CD4-positive, alpha-beta T cell treated with Interleukin-6 at 100 ng/mL for 8 hours (primary cell): ENCODE measurements around the gene DLX2.

ENCODE experiments used
- DNase-seq: peaks from one replicate; pipeline ENCODE4 v3.0.0-alpha.2; 2020; ENCODE audit warnings: mixed read lengths, low spot score

The DLX2 gene

DNA sequence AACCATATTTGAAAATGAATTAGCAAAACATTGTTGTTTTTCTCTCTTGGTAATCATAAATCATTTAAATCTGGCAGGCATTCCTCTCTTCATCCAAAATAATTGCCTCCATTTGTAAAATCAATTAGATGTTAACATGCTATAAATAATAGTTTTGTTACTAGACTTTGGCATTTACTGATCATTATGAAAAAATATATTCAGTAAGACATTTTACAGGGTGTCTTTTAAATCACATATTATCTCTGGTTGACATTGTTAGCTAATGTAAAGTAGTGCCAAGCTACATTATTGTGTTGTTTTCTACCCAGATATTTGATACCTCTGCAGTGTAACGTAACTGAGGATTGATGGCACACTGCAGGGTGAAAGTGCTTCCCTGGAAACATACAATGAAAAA is 49.2 kb downstream of the DLX2 start:
- DNase-seq: no peak

DNA sequence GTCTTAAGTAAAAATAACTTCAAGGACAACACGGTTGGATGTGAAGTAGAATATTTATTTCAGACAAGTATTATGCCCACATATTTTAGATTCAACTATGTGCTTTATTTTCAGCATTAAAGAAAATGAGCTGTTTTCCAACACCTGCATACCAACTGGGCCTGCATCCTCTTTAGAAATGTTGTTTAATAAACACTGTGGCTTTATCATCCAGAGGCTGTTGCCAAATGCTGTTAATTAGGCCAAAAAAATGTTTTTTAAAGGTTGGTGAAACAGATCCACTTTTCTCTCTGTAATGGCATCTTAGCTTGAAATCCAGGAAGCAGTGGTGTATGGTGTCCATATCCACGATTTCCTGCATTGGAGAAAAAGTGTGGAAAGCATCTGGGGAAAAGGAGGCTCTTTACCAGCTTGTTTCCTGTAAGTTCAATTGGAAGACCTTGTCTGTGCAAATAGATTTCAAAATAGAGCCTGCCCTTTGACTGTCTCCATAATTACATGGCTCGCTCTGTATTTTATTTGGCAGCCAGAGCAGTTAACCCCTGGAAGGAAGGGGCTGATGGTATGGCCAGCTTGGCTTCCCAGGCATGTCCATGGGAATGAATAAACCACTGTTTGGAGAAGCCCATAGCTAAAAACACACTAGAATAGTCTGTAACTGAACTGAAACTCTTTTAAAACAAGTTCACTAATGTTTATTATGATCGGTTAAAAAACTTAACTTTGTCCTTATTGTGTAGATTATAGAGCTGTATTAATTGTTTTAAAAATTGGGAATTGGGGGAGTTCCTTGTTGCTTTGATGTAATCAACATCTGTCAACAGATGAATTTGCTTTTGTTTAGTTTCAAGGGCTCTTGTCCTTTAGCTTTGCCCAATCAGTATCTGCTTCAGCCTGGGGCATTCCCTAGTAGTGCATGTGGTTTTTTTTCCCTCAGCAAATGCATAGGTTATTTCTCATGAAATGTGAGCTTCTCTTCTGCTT is 50.4 kb downstream of the DLX2 start:
- no peak for DNase-seq

DNA sequence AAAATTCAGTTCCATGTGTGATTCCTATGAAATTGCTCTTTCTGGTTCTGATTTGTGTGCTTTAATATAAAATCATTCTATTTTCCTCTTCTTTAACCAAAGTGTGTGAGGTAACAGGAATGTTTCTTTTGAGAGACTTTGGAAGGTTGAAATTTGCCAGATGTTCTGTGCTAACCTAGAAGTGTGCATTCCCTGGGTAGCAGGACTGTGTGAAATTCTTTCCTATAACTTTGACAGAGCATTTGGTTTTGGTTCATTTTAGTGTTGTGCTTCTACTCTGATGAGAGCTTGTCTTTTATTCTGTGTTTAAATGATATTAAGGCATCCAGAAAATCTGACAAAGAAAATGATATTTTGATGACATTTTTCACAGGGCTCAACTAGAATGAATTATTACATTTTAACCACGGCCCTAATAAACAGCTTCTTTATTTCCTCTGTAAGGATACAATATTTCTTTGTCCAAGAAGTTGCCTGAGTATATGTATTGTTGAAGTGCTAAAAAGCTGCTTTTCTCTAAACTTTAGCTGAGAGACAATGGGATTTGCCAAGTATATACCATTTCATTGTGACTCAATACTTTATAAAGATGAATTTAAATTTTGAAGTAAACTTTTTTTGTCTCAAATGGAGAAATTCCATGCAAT is 52.1 kb downstream of the DLX2 start:
- no peak for DNase-seq

DNA sequence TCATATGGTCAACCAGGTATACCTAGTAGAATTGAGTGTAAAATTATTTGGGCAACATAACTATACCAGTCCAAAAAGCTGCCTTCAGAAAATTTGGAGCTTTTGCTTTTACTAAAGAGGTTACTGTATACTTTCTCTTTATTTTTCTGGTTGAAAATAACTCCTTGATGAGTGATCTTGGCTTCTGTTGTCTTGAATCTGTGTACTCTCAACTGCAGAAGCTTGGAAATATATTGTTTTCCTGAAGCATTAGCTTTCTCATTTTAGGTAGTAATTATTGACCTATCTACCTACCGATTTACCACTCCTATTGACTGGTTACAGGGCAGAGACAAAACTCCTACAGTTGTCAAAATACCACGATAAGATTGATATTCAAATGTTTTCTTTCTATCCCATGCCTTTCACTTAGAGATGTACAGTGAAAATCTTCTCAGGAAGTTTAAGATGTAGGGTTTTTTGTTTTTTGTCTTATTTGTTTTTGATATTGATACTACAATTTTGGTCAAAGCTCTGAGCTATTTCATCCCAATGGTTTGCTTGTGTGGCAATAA is 53.1 kb downstream of the DLX2 start:
- no peak for DNase-seq
